GM11168 (cell line): ENCODE measurements around the gene GRAP2.
"Not testable (repeated sequence)": the region's sequence is repeated elsewhere in the genome, so short reads cannot be mapped to it uniquely, and the experiment has no call there.

Experiments
- in situ Hi-C: fragments of 300-500 bp; cut with MboI; formaldehyde crosslinking; loops from one replicate; pipeline ENCODE4 v1.12.0; 2022; ENCODE audit warnings: low sequenced_read_pairs; ENCODE audit not compliant: unreplicated experiment

GRAP2 gene

DNA sequence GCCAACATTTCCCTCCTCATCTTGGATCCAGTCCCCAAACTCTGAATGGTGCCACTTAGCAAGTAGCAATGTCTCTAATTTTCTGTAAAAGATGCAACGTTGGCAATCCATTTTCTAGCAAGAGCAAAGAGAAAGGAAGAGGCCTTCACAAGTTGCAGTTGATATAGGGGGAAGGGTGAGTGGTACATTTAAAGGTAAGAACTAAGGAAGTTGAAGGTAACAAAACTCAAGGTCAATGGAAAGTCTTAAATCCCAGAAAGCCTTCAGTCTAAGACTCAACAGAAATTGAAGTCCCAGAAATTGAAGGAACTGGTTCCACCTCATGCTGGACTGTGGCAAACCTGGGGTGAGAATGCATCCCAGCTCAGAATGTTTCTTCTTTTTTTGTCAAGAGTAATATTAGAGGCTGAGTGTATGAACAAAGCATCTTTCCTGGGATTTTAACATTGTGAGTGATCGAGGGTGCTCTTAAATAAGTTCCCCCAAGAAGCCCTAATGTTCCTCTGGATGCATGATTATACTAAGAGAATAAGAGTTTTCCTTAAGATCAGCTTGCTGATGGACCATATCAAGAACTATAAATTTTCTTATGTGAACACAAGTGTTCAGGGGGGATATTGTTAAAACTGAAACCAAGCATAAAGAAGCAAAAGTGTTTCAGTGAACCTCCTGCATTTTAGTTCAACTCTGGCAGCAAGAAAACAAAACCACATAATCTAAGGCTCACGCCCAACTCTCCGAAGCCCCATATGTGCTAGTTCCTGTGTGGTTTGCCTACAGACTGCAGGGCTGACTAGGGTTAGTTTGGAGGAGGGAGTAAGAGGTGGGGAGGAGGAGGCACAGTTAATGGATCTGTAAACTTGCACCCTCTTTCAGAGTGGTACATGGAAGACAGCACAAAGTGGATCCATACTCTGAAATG is at the start of gene GRAP2:
Gene GRAP2 (plus strand): TSS at position 779 of the 922 bp plus-strand sequence. CDS start 46,023 bp downstream, outside the sequence.
- in situ Hi-C loops, result no loop called here

DNA sequence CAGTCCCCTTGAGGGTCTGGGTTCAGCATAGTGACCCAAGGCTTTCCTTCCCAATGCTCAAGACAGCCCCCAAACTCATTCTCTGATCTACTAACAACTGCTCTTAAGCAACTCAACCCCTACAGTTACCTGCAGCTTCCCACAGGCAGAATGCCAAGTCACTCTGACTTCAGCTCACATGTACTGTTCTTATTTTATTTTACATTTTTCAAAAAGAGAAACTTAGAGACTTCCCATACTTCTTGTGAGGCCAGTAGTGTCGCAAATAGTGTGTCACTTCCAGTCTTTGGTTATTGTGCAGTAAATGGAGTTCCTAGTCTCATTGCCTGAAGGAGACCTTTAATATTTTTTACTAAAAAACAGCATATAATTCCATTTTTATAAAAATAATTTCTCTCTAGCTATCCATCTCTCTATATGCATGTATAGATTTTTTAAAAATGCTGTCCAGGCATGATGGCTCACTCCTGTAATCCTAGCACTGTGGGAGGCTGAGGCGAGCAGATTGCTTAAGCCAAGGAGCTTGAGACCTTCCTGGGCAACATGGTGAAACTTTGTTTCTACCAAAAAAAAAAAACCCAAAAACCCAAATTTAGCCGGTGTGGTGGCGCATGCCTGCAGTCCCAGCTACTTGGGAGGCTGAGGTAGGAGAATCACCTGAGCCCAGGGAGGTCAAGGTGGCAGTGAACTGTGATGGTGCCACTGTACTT is 49.1 kb upstream of the GRAP2 start:
- in situ Hi-C loops, result no loop called here

DNA sequence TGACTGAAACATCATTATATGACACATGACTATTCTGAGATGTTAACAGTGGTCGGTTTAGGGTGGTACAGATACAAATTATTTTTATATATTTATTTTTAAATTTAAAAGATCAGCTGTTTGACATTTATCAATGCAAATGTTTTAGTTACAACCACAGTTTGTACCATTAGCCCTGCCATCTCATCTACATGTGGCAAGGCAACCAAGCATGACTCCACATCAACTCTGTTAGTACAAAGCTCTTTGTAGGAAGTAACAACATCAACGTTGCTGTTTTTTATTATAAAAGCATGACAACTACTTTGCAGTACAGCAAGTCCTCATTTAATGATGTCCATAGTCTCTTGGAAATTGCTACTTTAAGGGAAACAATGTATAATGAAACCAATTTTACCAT is 48.1 kb upstream of the GRAP2 start:
- in situ Hi-C loops, result no loop called here

DNA sequence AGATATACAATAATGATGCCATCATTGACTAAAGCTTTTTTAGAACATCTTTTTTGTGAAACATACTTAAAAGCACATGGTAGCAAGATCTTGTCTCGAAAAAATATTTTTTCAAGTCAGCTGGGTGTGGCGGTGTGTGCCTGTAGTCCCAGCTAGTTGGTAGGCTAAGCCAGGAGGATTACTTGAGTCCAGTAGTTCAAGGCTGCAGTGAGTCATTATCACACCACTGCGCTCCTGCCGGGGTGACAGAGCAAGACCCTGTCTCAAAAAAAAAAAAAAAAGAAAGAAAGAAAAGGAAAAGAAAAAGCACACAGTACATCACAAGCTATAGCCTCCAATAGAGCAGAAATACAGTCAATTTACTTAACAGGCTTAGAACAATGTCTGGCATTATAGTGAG is 44.3 kb upstream of the GRAP2 start:
- in situ Hi-C loops, result no loop called here

DNA sequence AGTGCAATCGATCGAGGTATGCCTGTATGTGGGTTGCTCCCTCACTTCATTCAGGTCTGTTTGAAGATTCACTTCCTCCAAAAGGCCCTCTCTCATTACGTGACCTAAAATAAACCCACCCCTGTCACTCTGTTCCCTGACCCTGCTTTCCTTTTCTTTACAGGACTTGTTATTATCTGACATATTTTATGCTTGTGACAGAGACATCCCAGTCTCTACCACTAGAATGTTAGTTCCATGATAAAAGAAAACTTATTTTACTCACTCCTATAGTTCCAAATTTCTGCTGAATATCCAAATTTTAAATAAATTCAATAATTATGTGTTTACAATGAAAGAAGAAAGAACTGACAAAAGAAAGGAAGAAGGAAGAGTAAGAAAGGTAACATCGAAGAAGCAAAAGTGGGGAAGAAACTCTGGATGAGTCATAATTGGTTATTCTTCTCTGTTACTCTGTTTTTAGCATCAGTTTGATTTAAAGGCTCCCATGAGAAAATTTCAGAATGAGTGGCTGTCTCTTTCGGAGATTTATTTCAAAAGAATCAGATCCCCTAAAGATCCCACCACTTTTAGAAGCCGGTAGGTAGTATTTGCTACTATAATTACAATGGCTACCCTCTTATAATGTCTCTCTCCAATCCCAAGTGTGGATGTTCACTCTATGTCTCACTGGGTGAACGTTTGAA is 40.8 kb upstream of the GRAP2 start:
- in situ Hi-C loops, result no loop called here

DNA sequence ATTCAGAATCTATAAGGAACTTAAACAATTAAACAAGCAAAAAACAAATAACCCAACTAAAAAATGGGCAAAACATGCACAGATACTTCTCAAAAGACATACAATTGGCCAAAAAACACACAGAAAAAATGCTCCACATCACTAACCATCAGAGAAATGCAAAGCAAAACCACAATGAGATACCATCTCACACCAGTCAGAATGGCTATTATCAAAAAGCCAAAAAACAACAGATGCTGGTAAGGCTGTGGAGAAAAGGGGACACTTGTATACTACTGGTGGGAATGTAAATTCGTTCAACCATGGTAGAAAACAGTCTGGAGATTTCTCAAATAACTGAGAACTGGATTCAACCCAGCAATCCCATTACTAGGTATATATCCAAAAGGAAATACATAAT is 32.1 kb upstream of the GRAP2 start:
- in situ Hi-C loops, result no loop called here

DNA sequence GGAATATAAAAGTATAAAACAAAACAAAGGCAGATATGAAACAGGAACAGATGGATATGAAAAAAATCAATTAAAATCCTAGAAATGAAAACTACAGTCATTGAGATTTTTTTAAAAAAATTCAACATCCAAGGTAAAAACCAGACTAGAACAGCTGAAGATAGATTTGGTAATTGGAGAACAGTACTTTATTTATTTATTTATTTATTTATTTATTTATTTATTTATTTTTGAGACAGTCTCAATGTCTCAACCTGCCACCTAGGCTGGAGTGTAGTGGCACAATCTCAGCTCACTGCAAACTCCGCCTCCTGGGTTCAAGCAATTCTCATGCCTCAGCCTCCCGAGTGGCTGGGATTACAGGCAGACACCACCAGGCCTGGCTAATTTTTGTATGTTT is 31.1 kb upstream of the GRAP2 start:
- in situ Hi-C loops, result not testable (repeated sequence)

DNA sequence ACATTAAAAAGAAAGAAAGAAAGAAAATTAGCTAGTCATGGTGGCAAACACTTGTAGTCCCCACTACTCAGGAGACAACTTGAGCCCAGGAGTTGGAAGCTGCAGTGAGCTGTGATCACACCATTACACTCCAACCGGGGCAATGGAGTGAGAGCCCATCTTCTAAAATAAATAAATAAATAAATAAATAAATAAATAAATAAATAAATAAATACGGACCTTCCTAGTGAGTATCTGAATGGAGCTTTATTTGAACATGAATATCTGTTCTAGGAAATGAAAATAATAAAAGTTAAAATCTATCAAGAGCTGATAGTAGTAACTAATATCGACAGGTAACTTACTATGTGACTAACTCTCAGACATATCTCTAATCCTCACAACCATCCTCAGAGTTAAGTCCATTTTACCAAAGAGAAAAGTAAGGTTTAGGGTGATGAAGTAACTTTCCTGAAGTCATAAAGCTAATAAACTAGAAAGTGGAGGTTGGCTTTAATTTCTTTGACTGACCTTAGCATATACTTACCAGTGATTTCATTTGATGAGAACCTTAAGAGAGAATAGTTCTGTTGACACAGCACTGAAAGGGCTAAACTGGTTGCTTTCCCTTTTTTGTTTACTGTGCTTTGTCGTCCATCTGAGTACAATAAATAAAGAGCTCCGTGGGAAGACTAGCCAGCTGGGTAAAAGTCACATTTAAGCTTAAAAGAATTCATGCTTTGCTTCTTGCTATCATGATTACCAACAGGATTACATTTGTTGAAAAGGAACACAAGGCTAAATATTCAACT is 29.7 kb upstream of the GRAP2 start:
- in situ Hi-C loops, result no loop called here

DNA sequence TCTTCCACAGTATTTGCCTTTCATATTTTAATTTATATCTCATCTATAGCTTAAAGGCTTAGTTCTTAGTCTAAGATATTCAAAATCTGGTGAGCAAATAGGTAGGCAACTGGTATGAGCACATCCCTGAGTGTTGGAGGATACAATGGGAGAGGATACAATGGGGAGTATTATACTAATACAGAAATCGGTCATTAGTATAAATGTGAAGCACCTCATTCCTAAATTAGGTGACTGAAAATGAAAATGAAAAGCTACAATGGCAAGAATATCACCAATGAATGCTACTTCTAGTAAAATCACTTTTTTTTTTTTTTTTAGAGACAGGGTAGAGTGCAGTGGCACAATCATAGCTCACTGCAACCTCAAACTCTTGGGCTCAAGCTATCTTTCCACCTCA is 28.3 kb upstream of the GRAP2 start:
- in situ Hi-C loops, result no loop called here

DNA sequence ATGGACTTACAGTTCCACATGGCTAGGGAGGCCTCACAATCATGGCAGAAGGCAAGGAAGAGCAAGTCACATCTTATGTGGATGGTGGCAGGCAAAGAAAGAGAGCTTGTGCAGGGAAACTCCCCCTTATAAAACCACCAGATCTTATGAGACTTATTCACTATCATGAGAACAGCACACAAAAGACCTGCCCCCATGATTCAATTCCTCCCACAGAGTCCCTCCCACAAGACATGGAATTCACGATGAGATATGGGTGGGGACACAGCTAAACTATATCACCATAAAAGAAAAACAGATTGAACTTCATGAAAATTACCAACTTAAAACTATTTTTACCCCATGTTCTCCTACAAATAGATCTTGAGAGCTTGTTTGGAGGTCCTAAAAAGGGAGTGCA is 26.9 kb upstream of the GRAP2 start:
- in situ Hi-C loops, result no loop called here

DNA sequence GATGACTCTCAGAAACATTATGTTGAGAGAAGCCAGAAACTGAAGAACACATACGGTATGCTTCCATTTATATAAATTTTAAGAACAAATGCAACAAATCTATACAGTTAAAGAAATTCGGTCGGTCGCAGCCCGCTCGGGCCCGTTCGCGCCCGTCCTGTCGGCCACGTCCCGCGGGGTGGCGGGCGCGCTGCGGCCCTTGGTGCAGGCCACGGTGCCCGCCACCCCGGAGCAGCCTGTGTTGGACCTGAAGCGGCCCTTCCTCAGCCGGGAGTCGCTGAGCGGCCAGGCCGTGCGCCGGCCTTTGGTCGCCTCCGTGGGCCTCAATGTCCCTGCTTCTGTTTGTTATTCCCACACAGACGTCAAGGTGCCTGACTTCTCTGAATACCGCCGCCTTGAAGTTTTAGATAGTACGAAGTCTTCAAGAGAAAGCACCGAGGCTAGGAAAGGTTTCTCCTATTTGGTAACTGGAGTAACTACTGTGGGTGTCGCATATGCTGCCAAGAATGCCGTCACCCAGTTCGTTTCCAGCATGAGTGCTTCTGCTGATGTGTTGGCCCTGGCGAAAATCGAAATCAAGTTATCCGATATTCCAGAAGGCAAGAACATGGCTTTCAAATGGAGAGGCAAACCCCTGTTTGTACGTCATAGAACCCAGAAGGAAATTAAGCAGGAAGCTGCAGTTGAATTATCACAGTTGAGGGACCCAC is 25.6 kb upstream of the GRAP2 start:
- in situ Hi-C loops, result not testable (repeated sequence)

DNA sequence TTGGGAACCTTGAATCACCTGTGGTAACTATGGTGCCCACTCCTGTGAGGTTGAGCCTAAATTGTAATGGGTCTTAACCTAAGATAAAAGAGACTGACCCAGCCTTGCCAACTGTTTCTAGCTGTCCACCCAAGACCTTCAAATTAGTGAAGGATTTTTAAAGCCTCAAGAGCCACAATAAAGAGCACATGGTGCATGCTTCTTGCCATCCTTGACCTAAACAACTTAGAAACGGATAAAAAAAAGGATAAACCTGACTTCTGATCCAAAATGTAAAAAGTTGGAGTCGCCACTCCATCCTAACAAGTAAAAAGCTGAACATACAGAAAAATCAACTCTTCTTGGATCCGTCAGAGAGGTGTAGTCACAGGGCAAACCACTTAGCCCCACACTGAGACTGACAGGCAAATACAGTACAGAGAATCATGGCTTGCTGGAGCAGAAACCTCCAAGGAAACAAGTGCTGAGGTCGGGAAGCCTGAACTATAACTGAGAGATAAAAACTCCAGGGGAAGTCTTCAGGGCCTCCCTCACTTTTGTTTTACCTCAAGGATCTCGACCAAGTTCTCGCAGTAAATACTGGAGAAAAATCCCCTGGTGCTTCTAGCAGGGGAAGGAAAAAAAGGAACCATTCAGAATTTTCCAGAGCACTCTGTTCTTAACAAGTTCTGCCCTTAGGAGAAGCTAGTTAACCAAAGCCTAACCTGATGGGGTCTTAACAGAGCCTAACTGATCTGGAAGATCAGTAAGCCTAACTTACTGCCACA is 23.6 kb upstream of the GRAP2 start:
- in situ Hi-C loops, result no loop called here

DNA sequence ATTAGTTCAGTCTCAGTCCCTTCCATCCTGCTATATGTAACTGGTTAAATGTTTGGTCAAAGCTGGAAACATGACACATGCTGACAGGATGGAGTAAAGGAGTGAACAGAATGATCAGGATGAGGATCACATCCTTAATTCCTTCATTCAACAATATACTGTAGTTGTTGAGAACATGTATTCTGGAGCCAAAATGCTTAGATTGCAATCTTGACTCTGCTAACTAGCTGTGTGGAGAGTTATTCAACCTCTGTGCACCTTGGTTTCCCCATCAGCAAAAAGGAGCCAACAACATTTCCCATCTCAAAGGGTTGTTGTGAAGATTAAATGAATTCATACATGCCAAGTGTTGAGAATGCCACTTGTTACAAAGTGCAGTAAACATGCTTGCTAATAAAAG is 20.2 kb upstream of the GRAP2 start:
- in situ Hi-C loops, result no loop called here

DNA sequence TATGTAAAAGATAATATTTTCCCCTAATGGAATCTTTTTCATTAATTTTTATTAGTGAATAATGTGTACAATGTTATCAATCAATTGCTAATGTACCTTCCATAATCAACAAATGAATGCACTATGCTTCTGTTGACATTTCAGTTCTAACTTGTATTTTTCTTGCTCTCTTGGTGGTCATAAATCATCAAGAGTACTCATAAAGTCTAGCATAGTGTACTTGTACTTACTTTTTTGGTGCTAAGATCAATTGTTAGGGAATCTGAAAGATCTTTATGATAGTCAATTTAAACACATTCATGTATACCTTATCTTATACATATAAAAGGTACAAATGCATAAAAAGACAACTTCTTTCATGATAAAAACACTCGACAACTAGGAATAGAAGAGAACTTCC is 17.8 kb upstream of the GRAP2 start:
- in situ Hi-C loops, result no loop called here

DNA sequence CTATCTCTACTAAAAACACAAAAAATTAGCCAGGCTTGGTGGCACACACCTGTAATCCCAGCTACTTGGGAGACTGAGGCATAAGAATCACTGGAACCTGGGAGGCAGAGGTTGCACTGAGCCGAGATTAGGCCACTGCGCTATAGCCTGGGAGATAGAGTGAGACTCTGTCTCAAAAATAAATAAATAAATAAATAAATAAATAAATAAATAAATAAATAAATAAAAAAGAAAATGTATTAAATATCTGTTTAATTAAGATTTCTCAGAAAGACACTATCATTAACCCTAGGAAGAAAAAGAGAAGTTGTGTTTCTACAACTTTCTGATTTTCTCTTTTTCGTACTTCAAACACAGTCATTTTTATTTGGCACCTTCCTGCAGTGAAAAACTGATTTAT is 11.0 kb upstream of the GRAP2 start:
- in situ Hi-C loops, result not testable (repeated sequence)

DNA sequence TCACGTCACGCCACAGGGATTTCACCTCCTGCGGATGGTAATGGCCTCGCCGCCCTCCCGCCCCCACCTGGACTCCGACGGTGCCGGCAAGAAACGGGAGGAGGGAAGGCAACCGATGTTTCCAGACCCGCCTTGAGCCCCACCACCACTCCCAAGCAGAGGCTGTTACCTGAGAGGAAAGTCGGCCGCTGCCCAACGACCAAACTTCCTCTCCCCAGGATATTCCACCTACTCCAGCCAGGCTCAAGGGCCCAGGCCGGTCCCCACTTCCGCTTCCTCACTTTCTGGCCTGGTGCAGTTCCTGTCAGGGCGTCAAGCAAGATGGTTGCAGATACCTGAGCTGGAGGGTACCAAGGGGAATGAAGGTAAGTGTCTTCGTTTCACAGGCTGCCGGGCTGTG is 7.4 kb upstream of the GRAP2 start, which contains the start of gene ENTHD1:
Gene ENTHD1 (minus strand): TSS at position 235 of the 400 bp plus-strand sequence. CDS start 6,012 bp downstream, outside the sequence.
- in situ Hi-C loops, result no loop called here

DNA sequence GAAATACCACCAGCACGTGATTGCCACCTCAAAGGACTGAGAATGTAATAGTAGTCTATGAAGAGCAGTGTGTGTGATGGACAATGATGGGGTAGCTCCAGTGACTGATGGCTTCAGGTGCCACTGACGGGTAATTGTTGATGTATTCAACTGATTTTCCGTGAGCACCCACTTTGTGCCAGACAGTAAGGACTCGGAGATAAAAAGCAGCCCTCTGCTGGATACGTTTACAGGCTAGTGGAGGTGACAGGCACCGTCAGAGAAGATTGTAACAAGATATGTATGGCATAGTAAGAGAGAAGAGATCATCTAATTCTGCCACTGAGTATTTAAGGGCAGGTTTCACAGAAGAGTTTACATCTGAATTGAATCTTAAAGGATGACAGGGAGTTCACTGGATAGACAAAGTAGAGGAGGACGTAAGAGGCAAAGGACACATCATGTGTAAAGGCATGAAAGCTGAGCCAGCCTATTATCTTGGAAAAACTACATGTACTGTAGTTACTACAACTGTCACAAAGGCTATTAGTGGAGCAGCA is 6.3 kb upstream of the GRAP2 start:
- in situ Hi-C loops, result no loop called here

DNA sequence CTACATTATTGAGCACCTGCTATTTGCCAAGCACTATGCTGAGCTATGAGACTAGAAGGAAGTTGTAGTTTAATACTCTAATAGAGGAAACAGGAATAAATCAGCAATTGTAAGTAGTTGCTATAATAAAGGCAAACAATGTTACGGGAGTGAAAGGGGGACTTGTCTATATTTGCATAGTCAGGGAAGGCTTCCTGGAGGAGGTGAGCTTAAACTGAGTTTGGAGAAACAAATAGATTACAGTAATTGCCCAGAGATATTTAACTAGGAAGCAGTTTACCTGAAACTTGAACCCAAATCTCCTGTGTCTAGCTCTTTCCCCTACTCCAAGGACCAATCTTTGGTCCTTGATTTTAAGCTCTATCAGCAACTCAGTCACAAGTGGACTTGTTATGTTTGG is 5.2 kb upstream of the GRAP2 start:
- in situ Hi-C loops, result no loop called here
